GM23338 (cell line): ENCODE results near the gene ANKH. TPM values are rescaled to one million over a fixed set of nuclear protein-coding genes. Genes with fewer than 3 reads are reported as not detected.
A peak's percentile ranks its signal among the peaks of the same experiment; 100 is the strongest.

ENCODE experiments used
- ATAC-seq: fragments of 200-7000 bp; cut with Tn5 transposase; 3 replicates; pipeline ENCODE4 v1.9.1; 2020
- DNase-seq: peaks from one replicate; pipeline ENCODE4 v3.0.0-alpha.2; 2015; ENCODE audit warnings: low spot score
- H2AFZ ChIP-seq: fragments of 200-600 bp; sonication (generic); 2 replicates; pipeline ENCODE4 v1.8.0; 2016; ENCODE audit warnings: antibody characterized with exemption, mild to moderate bottlenecking, moderate library complexity
- H3F3A ChIP-seq: fragments of 200-600 bp; sonication (generic); replicated peaks from 2 replicates; pipeline ENCODE4 v1.8.0; 2017; ENCODE audit warnings: antibody characterized with exemption, mixed run types, low read depth
- H3K27ac ChIP-seq: fragments of 200-600 bp; sonication (generic); 2 replicates; pipeline ENCODE4 v1.6.1; 2016; ENCODE audit warnings: low read depth
- H3K27me3 ChIP-seq: fragments of 200-600 bp; sonication (generic); 2 replicates; pipeline ENCODE4 v1.8.0; 2016; ENCODE audit warnings: mild to moderate bottlenecking, mixed run types, moderate library complexity; ENCODE audit not compliant: insufficient read depth
- H3K36me3 ChIP-seq: fragments of 200-600 bp; sonication (generic); 2 replicates; pipeline ENCODE4 v1.8.0; 2016; ENCODE audit warnings: mild to moderate bottlenecking; ENCODE audit not compliant: insufficient read depth
- H3K4me1 ChIP-seq: fragments of 200-600 bp; sonication (generic); 2 replicates; pipeline ENCODE4 v1.8.0; 2016; ENCODE audit warnings: mild to moderate bottlenecking, moderate library complexity; ENCODE audit not compliant: insufficient read depth
- H3K4me2 ChIP-seq: fragments of 200-600 bp; sonication (generic); 2 replicates; pipeline ENCODE4 v1.7.1; 2017; ENCODE audit warnings: mixed run types
- H3K4me3 ChIP-seq: fragments of 200-600 bp; sonication (generic); 2 replicates; pipeline ENCODE4 v1.6.1; 2016; ENCODE audit warnings: mixed run types
- H3K79me2 ChIP-seq: fragments of 200-600 bp; sonication (generic); replicated peaks from 2 replicates; pipeline ENCODE4 v1.8.0; 2017; ENCODE audit warnings: mild to moderate bottlenecking; ENCODE audit not compliant: insufficient read depth
- H3K9me2 ChIP-seq: fragments of 200-600 bp; sonication (generic); 2 replicates; pipeline ENCODE4 v1.8.0; 2017; ENCODE audit not compliant: insufficient read depth
- H4K20me1 ChIP-seq: fragments of 200-600 bp; sonication (generic); replicated peaks from 2 replicates; pipeline ENCODE4 v1.8.0; 2017; ENCODE audit warnings: mild to moderate bottlenecking; ENCODE audit not compliant: insufficient read depth
- H3K27ac Mint-ChIP-seq: 2 replicates; pipeline ENCODE4 v1.8.0; 2020; ENCODE audit warnings: inconsistent platforms, mild to moderate bottlenecking, moderate library complexity, mixed read lengths
- H3K27me3 Mint-ChIP-seq: 3 replicates; pipeline ENCODE4 v1.8.0; 2022; ENCODE audit warnings: low read depth, mild to moderate bottlenecking, moderate library complexity, mixed read lengths, inconsistent platforms; ENCODE audit not compliant: insufficient read depth, poor library complexity
- H3K36me3 Mint-ChIP-seq: 3 replicates; pipeline ENCODE4 v1.8.0; 2021; ENCODE audit warnings: low read depth, mild to moderate bottlenecking, inconsistent platforms, moderate library complexity, mixed read lengths
- H3K4me1 Mint-ChIP-seq: 3 replicates; pipeline ENCODE4 v1.8.0; 2020; ENCODE audit warnings: mild to moderate bottlenecking, inconsistent platforms, mixed read lengths
- H3K4me3 Mint-ChIP-seq: 3 replicates; pipeline ENCODE4 v1.8.0; 2021; ENCODE audit warnings: moderate library complexity, mild to moderate bottlenecking, inconsistent platforms, mixed read lengths
- H3K9me3 Mint-ChIP-seq: 3 replicates; pipeline ENCODE4 v1.8.0; 2020; ENCODE audit warnings: moderate library complexity, mild to moderate bottlenecking, inconsistent platforms, mixed read lengths
- CREB1 ChIP-seq: fragments of 250-450 bp; sonication (Bioruptor Pico); IDR thresholded peaks from 2 replicates; pipeline ENCODE4 v1.5.0; 2020; ENCODE audit warnings: low read depth, mild to moderate bottlenecking, moderate library complexity
- ETS1 ChIP-seq: IDR thresholded peaks from 2 replicates; pipeline ENCODE4 v1.6.1; 2016; ENCODE audit warnings: antibody characterized with exemption
- EZH2 ChIP-seq: fragments of 200-600 bp; sonication (generic); IDR thresholded peaks from one replicate; pipeline ENCODE4 v1.8.0; 2017; ENCODE audit warnings: antibody characterized with exemption, mild to moderate bottlenecking, low read depth; ENCODE audit not compliant: unreplicated experiment
- EZH2phosphoT487 ChIP-seq: fragments of 200-600 bp; sonication (generic); IDR thresholded peaks from one replicate; pipeline ENCODE4 v1.8.1; 2018; ENCODE audit warnings: antibody characterized with exemption; ENCODE audit not compliant: unreplicated experiment
- JUNB ChIP-seq: IDR thresholded peaks from one replicate; pipeline ENCODE4 v1.6.1; 2016; ENCODE audit warnings: antibody characterized with exemption; ENCODE audit not compliant: unreplicated experiment
- NANOG ChIP-seq: IDR thresholded peaks from 2 replicates; pipeline ENCODE4 v1.6.1; 2016; ENCODE audit warnings: antibody characterized with exemption, borderline replicate concordance
- POLR2AphosphoS5 ChIP-seq: IDR thresholded peaks from 2 replicates; pipeline ENCODE4 v1.6.1; 2016; ENCODE audit warnings: antibody characterized with exemption, low read depth
- REST ChIP-seq: IDR thresholded peaks from one replicate; pipeline ENCODE4 v1.6.1; 2018; ENCODE audit warnings: antibody characterized with exemption; ENCODE audit not compliant: unreplicated experiment
- STAT1 ChIP-seq: IDR thresholded peaks from one replicate; pipeline ENCODE4 v1.6.1; 2016; ENCODE audit warnings: antibody characterized with exemption; ENCODE audit not compliant: unreplicated experiment
- ZNF114 ChIP-seq: fragments of 250-450 bp; sonication (Bioruptor Pico); IDR thresholded peaks from 2 replicates; pipeline ENCODE4 v1.5.0; 2020; ENCODE audit warnings: mild to moderate bottlenecking, moderate library complexity
- ZNF331 ChIP-seq: fragments of 250-450 bp; sonication (Bioruptor Pico); IDR thresholded peaks from 2 replicates; pipeline ENCODE4 v1.5.0; 2020; ENCODE audit warnings: low read depth, mild to moderate bottlenecking, moderate library complexity
- ZNF462 ChIP-seq: fragments of 250-450 bp; sonication (Bioruptor Pico); IDR thresholded peaks from 2 replicates; pipeline ENCODE4 v1.5.0; 2020; ENCODE audit warnings: mild to moderate bottlenecking, moderate library complexity
- polyA plus RNA-seq: library from polyadenylated mRNA; unstranded; fragments of >200 nt; fragmentation: Nextera tagmentation; extraction: Ambion mirVana; gene quantifications from 2 replicates; pipeline ENCODE4 v1.2.1, GENCODE V29; 2016
- total RNA-seq: library from RNA; depleted of rRNA; stranded (reverse); fragments of >200 nt; shearing (Covaris generic); gene quantifications from 2 replicates; pipeline ENCODE4 v1.2.3, GENCODE V29; 2014
- TF ChIP-seq, protein P1 (sequence below), 2 experiments: fragments of 200-600 bp in 1 of 2; sonication (generic) in 1 of 2; conservative IDR thresholded peaks; 2 replicates each; pipeline versions ENCODE4 v1.5.1 to v1.6.1; 2016 to 2017; ENCODE audit warnings: antibody characterized with exemption in 2 of 2, low read depth in 2 of 2, mild to moderate bottlenecking in 2 of 2, moderate library complexity in 1 of 2

Gene ANKH
- total and polyA plus RNA-seq, 2 experiments from 2014 or later: 5.0 to 6.1 TPM

DNA sequence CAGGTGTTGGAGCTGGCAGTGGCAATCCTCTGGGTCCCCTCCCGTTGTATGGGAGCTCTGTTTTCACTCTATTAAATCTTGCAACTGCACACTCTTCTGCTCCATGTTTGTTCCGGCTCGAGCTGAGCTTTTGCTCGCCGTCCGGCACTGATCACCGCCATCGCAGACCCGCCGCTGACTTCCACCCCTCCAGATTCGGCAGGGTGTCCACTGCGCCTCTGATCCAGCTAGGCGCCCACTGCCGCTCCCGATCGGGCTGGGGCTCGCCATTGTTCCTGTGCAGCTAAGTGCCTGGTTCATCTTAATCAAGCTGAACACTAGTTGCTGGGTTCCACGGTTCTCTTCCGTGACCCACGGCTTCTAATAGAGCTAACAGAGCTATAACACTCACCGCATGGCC, 23.2 kb downstream of the ANKH start:
- Histone ChIP-seq H3K9me2 (no peaks in the 10 kb centered on the region), H3F3A (no peaks in the 10 kb centered on the region), H2AFZ (peak overlapping the region; percentile 78; the same call in 1 of the 2 replicates), H3K27me3 (no peaks in the 10 kb centered on the region), H3K79me2 (no peaks in the 10 kb centered on the region), H3K36me3 (no peaks in the 10 kb centered on the region), H3K4me3 (no peak overlapping the region), H3K4me1 (peaks cover 34% of the 10 kb centered on the region), H4K20me1 (no peaks in the 10 kb centered on the region; the same call in 1 of the 2 replicates), H3K27ac (no peak overlapping the region), H3K4me2 (no peak overlapping the region)
- no peaks in the 10 kb centered on the region for H3K27me3 Mint-ChIP-seq
- H3K27ac Mint-ChIP-seq: peak overlapping the region; percentile 31; the same call in 1 of the 2 replicates
- H3K9me3 Mint-ChIP-seq: no peaks in the 10 kb centered on the region
- no peak overlapping the region for H3K4me3 Mint-ChIP-seq
- DNase-seq (no peak), ATAC-seq (no peak)
- no peaks in the 10 kb centered on the region for H3K36me3 Mint-ChIP-seq
- H3K4me1 Mint-ChIP-seq: peaks cover 26% of the 10 kb centered on the region
- TF ChIP-seq ZNF331 (CRISPR knock-in tag) (no peak), ZNF462 (no peak), EZH2phosphoT487 (no peak), NANOG (no peak), EZH2 (no peak), REST (no peak), POLR2AphosphoS5 (no peak), ETS1 (no peak), CREB1 (no peak), ZNF114 (no peak), JUNB (no peak), STAT1 (no peak)
- TF ChIP-seq, protein P1, sequence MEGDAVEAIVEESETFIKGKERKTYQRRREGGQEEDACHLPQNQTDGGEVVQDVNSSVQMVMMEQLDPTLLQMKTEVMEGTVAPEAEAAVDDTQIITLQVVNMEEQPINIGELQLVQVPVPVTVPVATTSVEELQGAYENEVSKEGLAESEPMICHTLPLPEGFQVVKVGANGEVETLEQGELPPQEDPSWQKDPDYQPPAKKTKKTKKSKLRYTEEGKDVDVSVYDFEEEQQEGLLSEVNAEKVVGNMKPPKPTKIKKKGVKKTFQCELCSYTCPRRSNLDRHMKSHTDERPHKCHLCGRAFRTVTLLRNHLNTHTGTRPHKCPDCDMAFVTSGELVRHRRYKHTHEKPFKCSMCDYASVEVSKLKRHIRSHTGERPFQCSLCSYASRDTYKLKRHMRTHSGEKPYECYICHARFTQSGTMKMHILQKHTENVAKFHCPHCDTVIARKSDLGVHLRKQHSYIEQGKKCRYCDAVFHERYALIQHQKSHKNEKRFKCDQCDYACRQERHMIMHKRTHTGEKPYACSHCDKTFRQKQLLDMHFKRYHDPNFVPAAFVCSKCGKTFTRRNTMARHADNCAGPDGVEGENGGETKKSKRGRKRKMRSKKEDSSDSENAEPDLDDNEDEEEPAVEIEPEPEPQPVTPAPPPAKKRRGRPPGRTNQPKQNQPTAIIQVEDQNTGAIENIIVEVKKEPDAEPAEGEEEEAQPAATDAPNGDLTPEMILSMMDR (conservative IDR thresholded peaks at IDR 0.05; ENCODE audit: low read depth in 2 of 2): no peak
